ENCODE data around the gene HS3ST5. TPM values are rescaled to one million over a fixed set of nuclear protein-coding genes. Genes with fewer than 3 reads are reported as not detected.
"Not testable (repeated sequence)": the region's sequence is repeated elsewhere in the genome, so short reads cannot be mapped to it uniquely, and the experiment has no call there.

The HS3ST5 gene
- total RNA-seq, 4 donors from 2014 or later, result not detected

- Histone ChIP-seq H3K36me3 (no peaks in the 10 kb centered on the region), H3K4me3 (no peak overlapping the region), H3K27me3 (no peaks in the 10 kb centered on the region), H3K9me3 (no peaks in the 10 kb centered on the region), H3K27ac (no peak overlapping the region), H3K4me1 (no peaks in the 10 kb centered on the region)
- no peak for TF ChIP-seq POLR2A (IDR thresholded peaks at IDR 0.05)
- TF ChIP-seq CTCF (IDR thresholded peaks at IDR 0.05), result no peak
- intact Hi-C loops (cut with DNase I), result no loop called here
- DNase-seq, result no peak
Observed at GRCh38 chr6:114033606-114034005, 309.2 kb downstream of the HS3ST5 start.

GRCh38 chr6:114032721-114033120 is 310.1 kb downstream of the HS3ST5 start:
- TF ChIP-seq POLR2A (IDR thresholded peaks at IDR 0.05) (no peak), CTCF (IDR thresholded peaks at IDR 0.05) (no peak)
- 28 to 33% methylated on average over 3 of the region's 3 CpGs for WGBS, 2 donors
- H3K27me3 ChIP-seq, result no peaks in the 10 kb centered on the region
- H3K9me3 ChIP-seq, result no peaks in the 10 kb centered on the region
- intact Hi-C loops (cut with DNase I), result no loop called here
- H3K4me1 ChIP-seq, result no peaks in the 10 kb centered on the region
- H3K36me3 ChIP-seq, result no peaks in the 10 kb centered on the region
- H3K27ac ChIP-seq, result no peak overlapping the region
- no peak for DNase-seq
- no peak overlapping the region for H3K4me3 ChIP-seq

GRCh38 chr6:114030767-114031166 is 312.1 kb downstream of the HS3ST5 start:
- intact Hi-C loops (cut with DNase I), result no loop called here

GRCh38 chr6:114024746-114025145 is 318.1 kb downstream of the HS3ST5 start:
- Histone ChIP-seq H3K9me3 (no peaks in the 10 kb centered on the region), H3K36me3 (no peaks in the 10 kb centered on the region), H3K27me3 (no peaks in the 10 kb centered on the region), H3K4me3 (no peak overlapping the region), H3K4me1 (no peaks in the 10 kb centered on the region), H3K27ac (no peak overlapping the region)
- intact Hi-C loops (cut with DNase I), result no loop called here
- DNase-seq, result no peak
- no peak for TF ChIP-seq CTCF (IDR thresholded peaks at IDR 0.05)
- TF ChIP-seq POLR2A (IDR thresholded peaks at IDR 0.05), result no peak
- WGBS, 2 donors, result 78 to 81% methylated on average over 6 of the region's 6 CpGs

More at GRCh38 chr6:114030767-114031166, 312.1 kb downstream of the HS3ST5 start:
- Histone ChIP-seq H3K36me3 (no peaks in the 10 kb centered on the region), H3K4me1 (no peaks in the 10 kb centered on the region), H3K27ac (no peak overlapping the region), H3K9me3 (no peaks in the 10 kb centered on the region), H3K27me3 (no peaks in the 10 kb centered on the region), H3K4me3 (no peak overlapping the region)
- DNase-seq, result no peak
- WGBS, 2 donors, result 75 to 80% methylated on average over 6 of the region's 6 CpGs
- no peak for TF ChIP-seq CTCF (IDR thresholded peaks at IDR 0.05)
- no peak for TF ChIP-seq POLR2A (IDR thresholded peaks at IDR 0.05)

DNA sequence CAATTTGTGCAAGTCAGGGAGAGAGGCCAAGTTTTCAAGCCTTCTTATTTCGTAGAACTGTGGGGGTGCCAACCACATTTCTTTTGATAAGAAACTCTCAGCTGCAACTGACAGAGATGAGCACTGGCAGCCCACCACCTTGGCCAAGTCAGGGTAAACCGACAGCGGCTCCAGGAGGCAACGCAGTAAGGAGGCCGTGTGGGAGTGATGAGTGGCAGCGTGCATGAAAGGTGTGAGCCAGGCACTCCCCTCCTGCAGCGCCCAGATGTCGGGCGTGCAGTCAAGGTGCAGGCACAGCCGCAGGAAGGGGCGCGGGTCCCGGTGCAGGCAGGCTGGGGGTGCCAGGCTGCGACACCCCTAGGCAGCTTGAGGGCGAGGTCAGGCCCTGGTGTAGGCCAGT is 322.6 kb downstream of the HS3ST5 start:
- no peak for DNase-seq
- intact Hi-C loops (cut with DNase I), result no loop called here
- no peak overlapping the region for H3K4me3 ChIP-seq
- no peaks in the 10 kb centered on the region for H3K27me3 ChIP-seq
- H3K27ac ChIP-seq, result no peak overlapping the region
- no peaks in the 10 kb centered on the region for H3K36me3 ChIP-seq
- H3K9me3 ChIP-seq, result no peaks in the 10 kb centered on the region
- 83 to 90% methylated on average over 1 to 7 of the region's 15 CpGs for WGBS, 2 donors
- H3K4me1 ChIP-seq, result no peaks in the 10 kb centered on the region
- no peak for TF ChIP-seq CTCF (IDR thresholded peaks at IDR 0.05)
- no peak for TF ChIP-seq POLR2A (IDR thresholded peaks at IDR 0.05)

GRCh38 chr6:114017146-114017545 is 325.7 kb downstream of the HS3ST5 start:
- H3K9me3 ChIP-seq; H3K27me3 ChIP-seq; DNase-seq; H3K4me3 ChIP-seq; intact Hi-C loops (cut with DNase I); H3K27ac ChIP-seq; H3K4me1 ChIP-seq; H3K36me3 ChIP-seq: not testable (repeated sequence)
- WGBS, 2 donors, result 96% methylated on average over 6 of the region's 6 CpGs

DNA sequence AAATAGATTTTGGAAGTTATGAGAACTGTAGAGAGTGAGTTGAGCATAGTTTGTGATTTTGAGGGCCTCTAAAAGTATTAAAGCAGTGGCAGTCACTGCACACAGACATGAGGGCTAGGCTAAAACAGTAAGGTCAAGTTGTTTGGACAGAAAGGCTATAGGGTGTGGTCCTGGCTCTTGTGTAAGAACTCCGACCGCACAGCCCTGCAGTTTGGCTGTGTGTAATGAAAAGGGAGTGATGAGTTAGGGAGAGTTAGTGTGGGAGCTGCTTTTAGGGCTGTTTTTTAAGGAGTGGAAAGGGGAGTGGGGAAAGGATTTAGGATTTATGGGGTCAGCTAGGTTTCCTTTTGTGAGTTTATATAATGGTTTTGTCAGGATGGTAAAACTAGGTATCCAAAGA is 328.7 kb downstream of the HS3ST5 start:
- H3K36me3 ChIP-seq; H3K27me3 ChIP-seq; H3K4me3 ChIP-seq; intact Hi-C loops (cut with DNase I); H3K9me3 ChIP-seq; DNase-seq; H3K27ac ChIP-seq; H3K4me1 ChIP-seq: not testable (repeated sequence)
- 61 to 66% methylated on average over 2 of the region's 2 CpGs for WGBS, 2 donors

GRCh38 chr6:114011486-114011885 is 331.3 kb downstream of the HS3ST5 start:
- H3K27me3 ChIP-seq; H3K4me1 ChIP-seq; H3K9me3 ChIP-seq; DNase-seq; H3K36me3 ChIP-seq; intact Hi-C loops (cut with DNase I); H3K27ac ChIP-seq; H3K4me3 ChIP-seq: not testable (repeated sequence)
- 65 to 83% methylated on average over 7 of the region's 7 CpGs for whole genome bisulfite sequencing, 2 donors

Measured in esophagus squamous epithelium (tissue), 5 donors.